HG02763 (cell line): ENCODE results near the gene EHMT1.
"Not testable (repeated sequence)": the region's sequence is repeated elsewhere in the genome, so short reads cannot be mapped to it uniquely, and the experiment has no call there.

Source experiments
- ATAC-seq: cut with Tn5 transposase; IDR thresholded peaks from one replicate; pipeline ENCODE4 v1.9.1; 2021; ENCODE audit warnings: mild to moderate bottlenecking, moderate library complexity; ENCODE audit not compliant: unreplicated experiment

EHMT1 gene

GRCh38 chr9:137757613-137758029, 138.8 kb downstream of the EHMT1 start:
- no peak for ATAC-seq

GRCh38 chr9:137758067-137758466, 139.3 kb downstream of the EHMT1 start:
- no peak for ATAC-seq

- no peak for ATAC-seq
Measured at GRCh38 chr9:137759117-137759516, 140.3 kb downstream of the EHMT1 start.

GRCh38 chr9:137759649-137760321, 141.0 kb downstream of the EHMT1 start:
- ATAC-seq = no peak

- no peak for ATAC-seq
Measured at GRCh38 chr9:137760426-137760825, 141.6 kb downstream of the EHMT1 start.

- ATAC-seq = no peak
Measured at GRCh38 chr9:137761032-137761431, 142.2 kb downstream of the EHMT1 start.

GRCh38 chr9:137761793-137762192, 143.0 kb downstream of the EHMT1 start:
- ATAC-seq = no peak

GRCh38 chr9:137762414-137763061, 143.7 kb downstream of the EHMT1 start:
- ATAC-seq = peak; percentile 64

GRCh38 chr9:137763271-137763955, 144.6 kb downstream of the EHMT1 start:
- ATAC-seq = no peak

- no peak for ATAC-seq
Measured at GRCh38 chr9:137764171-137764671, 145.4 kb downstream of the EHMT1 start.

- ATAC-seq = no peak
Measured at GRCh38 chr9:137764981-137765380, 146.2 kb downstream of the EHMT1 start.

- ATAC-seq = no peak
Measured at GRCh38 chr9:137765536-137765935, 146.7 kb downstream of the EHMT1 start.

- ATAC-seq = no peak
Measured at GRCh38 chr9:137771580-137771979, 152.8 kb downstream of the EHMT1 start.

- no peak for ATAC-seq
Measured at GRCh38 chr9:137772281-137772873, 153.6 kb downstream of the EHMT1 start.

GRCh38 chr9:137774775-137775386, 156.1 kb downstream of the EHMT1 start:
- ATAC-seq = no peak

- no peak for ATAC-seq
Measured at GRCh38 chr9:137776306-137776995, 157.6 kb downstream of the EHMT1 start.

GRCh38 chr9:137777761-137778160, 159.0 kb downstream of the EHMT1 start:
- ATAC-seq = no peak

GRCh38 chr9:137778336-137778735, 159.5 kb downstream of the EHMT1 start:
- no peak for ATAC-seq

- ATAC-seq = no peak
Measured at GRCh38 chr9:137778914-137779313, 160.1 kb downstream of the EHMT1 start.

GRCh38 chr9:137780031-137780430, 161.2 kb downstream of the EHMT1 start:
- not testable (repeated sequence) for ATAC-seq
